Activated B cell treated with CpG ODN at 0.5 μM for 24 hours (primary cell): ENCODE measurements around the gene SV2B. TPM values are rescaled to one million over a fixed set of nuclear protein-coding genes. Genes with fewer than 3 reads are reported as not detected.

Source experiments
- ATAC-seq: fragments of 200-7000 bp; cut with Tn5 transposase; one replicate; pipeline ENCODE4 v1.10.0; 2021; ENCODE audit warnings: low read depth, mild to moderate bottlenecking, moderate library complexity
- CTCF ChIA-PET: fragments of 350-600 bp; sonication (Branson Sonifier 250); formaldehyde crosslinking; loops from one replicate; lab custom pipeline; 2021; ENCODE audit warnings: antibody characterized with exemption; lab: Charles Lee
- POLR2A ChIA-PET: fragments of 350-600 bp; sonication (Branson Sonifier 250); formaldehyde crosslinking; loops from one replicate; lab custom pipeline; 2021; ENCODE audit warnings: antibody characterized with exemption; lab: Charles Lee
- DNase-seq: peaks from one replicate; pipeline ENCODE4 v3.0.0; 2022
- H3K27ac Mint-ChIP-seq: one replicate; pipeline ENCODE4 v1.8.0; 2020; ENCODE audit warnings: mixed read lengths
- H3K27me3 Mint-ChIP-seq: one replicate; pipeline ENCODE4 v1.8.0; 2021; ENCODE audit warnings: mixed read lengths
- H3K36me3 Mint-ChIP-seq: one replicate; pipeline ENCODE4 v1.8.0; 2021; ENCODE audit warnings: low read depth, mixed read lengths
- H3K4me1 Mint-ChIP-seq: one replicate; pipeline ENCODE4 v1.8.0; 2021; ENCODE audit warnings: mixed read lengths
- H3K4me3 Mint-ChIP-seq: one replicate; pipeline ENCODE4 v1.8.0; 2020; ENCODE audit warnings: mild to moderate bottlenecking, mixed read lengths
- H3K9me3 Mint-ChIP-seq: one replicate; pipeline ENCODE4 v1.8.0; 2020; ENCODE audit warnings: mixed read lengths
- CTCF ChIP-seq: fragments of 200-600 bp; IDR thresholded peaks from one replicate; pipeline ENCODE4 v1.8.0; 2022; ENCODE audit warnings: antibody characterized with exemption, mild to moderate bottlenecking
- intact Hi-C: fragments of 100-400 bp; cut with micrococcal nuclease; formaldehyde crosslinking; loops from one replicate; pipeline ENCODE4 v1.15.1; 2024
- total RNA-seq: library from RNA; stranded (reverse); gene quantifications from 2 replicates; pipeline ENCODE4 v1.2.3, GENCODE V29; 2022

Gene SV2B
- total RNA-seq, 1 donor from 2014 or later, result not detected

GRCh38 chr15:91153954-91154353 lies 53.9 kb downstream of the SV2B start:
- no peaks in the 10 kb centered on the region for H3K9me3 Mint-ChIP-seq
- H3K36me3 Mint-ChIP-seq, result no peaks in the 10 kb centered on the region
- CTCF ChIA-PET, result no interaction called here
- POLR2A ChIA-PET, result no interaction called here
- H3K27me3 Mint-ChIP-seq, result peaks cover 33% of the 10 kb centered on the region
- ATAC-seq (no peak), DNase-seq (no peak)
- H3K27ac Mint-ChIP-seq, result no peak overlapping the region
- H3K4me1 Mint-ChIP-seq, result no peaks in the 10 kb centered on the region
- H3K4me3 Mint-ChIP-seq, result no peak overlapping the region
- no peak for TF ChIP-seq CTCF
- intact Hi-C loops, result no loop called here

GRCh38 chr15:91156175-91156726 lies 56.2 kb downstream of the SV2B start:
- ChIA-PET CTCF (no interaction called here), POLR2A (no interaction called here)
- no peak overlapping the region for H3K27ac Mint-ChIP-seq
- no peaks in the 10 kb centered on the region for H3K9me3 Mint-ChIP-seq
- H3K4me3 Mint-ChIP-seq, result no peak overlapping the region
- H3K36me3 Mint-ChIP-seq, result no peaks in the 10 kb centered on the region
- intact Hi-C loops, result no loop called here
- TF ChIP-seq CTCF, result no peak
- DNase-seq (no peak), ATAC-seq (no peak)
- H3K27me3 Mint-ChIP-seq, result peaks cover 26% of the 10 kb centered on the region
- no peaks in the 10 kb centered on the region for H3K4me1 Mint-ChIP-seq

- H3K4me3 Mint-ChIP-seq, result no peak overlapping the region
- H3K9me3 Mint-ChIP-seq, result no peaks in the 10 kb centered on the region
- no peaks in the 10 kb centered on the region for H3K4me1 Mint-ChIP-seq
- ChIA-PET POLR2A (no interaction called here), CTCF (no interaction called here)
- intact Hi-C loops, result no loop called here
- no peaks in the 10 kb centered on the region for H3K36me3 Mint-ChIP-seq
- no peak overlapping the region for H3K27ac Mint-ChIP-seq
- peaks cover 20% of the 10 kb centered on the region for H3K27me3 Mint-ChIP-seq
- no peak for DNase-seq
- no peak for TF ChIP-seq CTCF
- ATAC-seq, result no peak
Observed at GRCh38 chr15:91158415-91159394, 58.6 kb downstream of the SV2B start.

GRCh38 chr15:91165850-91166249 lies 65.8 kb downstream of the SV2B start:
- Mint-ChIP-seq H3K9me3 (peaks cover 22% of the 10 kb centered on the region), H3K27me3 (peaks cover 2% of the 10 kb centered on the region), H3K4me1 (no peaks in the 10 kb centered on the region), H3K4me3 (no peak overlapping the region), H3K36me3 (no peaks in the 10 kb centered on the region), H3K27ac (no peak overlapping the region)
- DNase-seq, result no peak
- intact Hi-C loops, result no loop called here
- no peak for ATAC-seq
- ChIA-PET CTCF (no interaction called here), POLR2A (no interaction called here)
- no peak for TF ChIP-seq CTCF

GRCh38 chr15:91168457-91168856 lies 68.4 kb downstream of the SV2B start:
- DNase-seq (no peak), ATAC-seq (no peak)
- H3K4me3 Mint-ChIP-seq, result no peak overlapping the region
- peaks cover 16% of the 10 kb centered on the region for H3K27me3 Mint-ChIP-seq
- CTCF ChIA-PET, result no interaction called here
- intact Hi-C loops, result no loop called here
- no peak for TF ChIP-seq CTCF
- no peak overlapping the region for H3K27ac Mint-ChIP-seq
- POLR2A ChIA-PET, result no interaction called here
- H3K36me3 Mint-ChIP-seq, result no peaks in the 10 kb centered on the region
- H3K4me1 Mint-ChIP-seq, result no peaks in the 10 kb centered on the region
- H3K9me3 Mint-ChIP-seq, result peaks cover 22% of the 10 kb centered on the region
